ENCODE data around the gene NR2C2. TPM values are rescaled to one million over a fixed set of nuclear protein-coding genes. Genes with fewer than 3 reads are reported as not detected.

The NR2C2 gene
- total and polyA plus RNA-seq, 2 of the 13 experiments (the other 11 are each of a cell fraction or from before 2014, with no cell fraction given): 7.8 to 11.8 TPM

- no peak overlapping the region for H3K9ac ChIP-seq (ENCODE audit: insufficient read depth, low read depth, low read length)
- peaks cover 12% of the 10 kb centered on the region for H3K79me2 ChIP-seq (ENCODE audit: insufficient read depth, low read length)
- DNase-seq (ENCODE audit: low spot score): peak; percentile 21
- in situ Hi-C loops (cut with HindIII; ENCODE audit: extremely low pct_ligation_motif_present, low pct_unique_long_range_greater_than_20kb): no loop called here
- no peak overlapping the region for H3K4me3 ChIP-seq (replicated peaks in 1 of 3; ENCODE audit: insufficient read depth in 1 of 3, low read depth in 2 of 3, low read length in 3 of 3)
- H3K36me3 ChIP-seq (replicated peaks in 1 of 2; ENCODE audit: control insufficient read depth in 1 of 2, insufficient read depth in 2 of 2, low read length in 2 of 2): no peaks in the 10 kb centered on the region; a peak in 1 of 5 replicates
- no peak overlapping the region for H2AFZ ChIP-seq (ENCODE audit: low read length)
- H3K9me3 ChIP-seq (ENCODE audit: low read length): no peaks in the 10 kb centered on the region
- ChIA-PET POLR2A (no interaction called here), CTCF (ENCODE audit: low intra/inter-chr PET ratio, low total read pairs) (no interaction called here)
- no TSS peak for BruUV-seq (replicated peaks)
- intact Hi-C loops (cut with micrococcal nuclease; ENCODE audit: unreplicated experiment): loop anchor here (5.0 kb wide), 1 partner anchor 63 kb away; no protein-coding TSS in a partner anchor
- FAIRE-seq: peak; percentile 30
- H4K20me1 ChIP-seq (ENCODE audit: insufficient read depth, low read length): peaks cover 10% of the 10 kb centered on the region
- peak; percentile 79 for ATAC-seq
- H3K27ac ChIP-seq (ENCODE audit: extremely low read length, insufficient read depth, low read length): peak overlapping the region; percentile 17
- WGBS (ENCODE audit: low lambda C conversion rate): 56% methylated on average over 3 of the region's 3 CpGs
- H3K4me2 ChIP-seq (ENCODE audit: low read depth, low read length): no peak overlapping the region
- H3K4me1 ChIP-seq (ENCODE audit: insufficient read depth, low read length): peaks cover 18% of the 10 kb centered on the region
- no peaks in the 10 kb centered on the region; a peak in 1 of 5 replicates for H3K27me3 ChIP-seq (ENCODE audit: control insufficient read depth in 1 of 2, insufficient read depth in 2 of 2, low read length in 2 of 2)
- no peak for TF ChIP-seq MAFK (conservative IDR thresholded peaks at IDR 0.05 in 1 of 2, IDR thresholded peaks at IDR 0.05 in 1 of 2; ENCODE audit: low read length in 2 of 2)
- no peak for TF ChIP-seq ZKSCAN8 (CRISPR knock-in tag; IDR thresholded peaks at IDR 0.05; ENCODE audit: borderline replicate concordance)
- TF ChIP-seq ZIK1 (CRISPR knock-in tag; IDR thresholded peaks at IDR 0.05; ENCODE audit: borderline replicate concordance, low read depth): no peak
- no peak for TF ChIP-seq SRY (CRISPR knock-in tag; IDR thresholded peaks at IDR 0.05)
- TF ChIP-seq CBX1 (IDR thresholded peaks at IDR 0.05; ENCODE audit: low read depth): no peak
- TF ChIP-seq SKI (IDR thresholded peaks at IDR 0.05; ENCODE audit: partially characterized antibody): peak; percentile 76
- TF ChIP-seq BRCA1 (CRISPR knock-in tag; IDR thresholded peaks at IDR 0.05): no peak
- no peak for TF ChIP-seq ESRRA (CRISPR knock-in tag; IDR thresholded peaks at IDR 0.05; ENCODE audit: low read depth)
- no peak for TF ChIP-seq HOXA5 (CRISPR knock-in tag; IDR thresholded peaks at IDR 0.05)
- TF ChIP-seq MAF1 (CRISPR knock-in tag; IDR thresholded peaks at IDR 0.05; ENCODE audit: borderline replicate concordance): no peak
- TF ChIP-seq ZNF678 (CRISPR knock-in tag; IDR thresholded peaks at IDR 0.05): no peak
- no peak for TF ChIP-seq NFIB (CRISPR knock-in tag; IDR thresholded peaks at IDR 0.05; ENCODE audit: borderline replicate concordance)
- no peak for TF ChIP-seq HINFP (CRISPR knock-in tag; IDR thresholded peaks at IDR 0.05; ENCODE audit: low read depth)
- peak; percentile 67 for TF ChIP-seq BCL6 (CRISPR knock-in tag; IDR thresholded peaks at IDR 0.05)
- TF ChIP-seq ZNF703 (CRISPR knock-in tag; IDR thresholded peaks at IDR 0.05; ENCODE audit: borderline replicate concordance): no peak
- no peak for TF ChIP-seq HHEX (CRISPR knock-in tag; IDR thresholded peaks at IDR 0.05)
- TF ChIP-seq ZNF710 (CRISPR knock-in tag; IDR thresholded peaks at IDR 0.05; ENCODE audit: borderline replicate concordance): no peak
- no peak for TF ChIP-seq PHF8 (CRISPR knock-in tag; IDR thresholded peaks at IDR 0.05)
- TF ChIP-seq ZSCAN21 (CRISPR knock-in tag; IDR thresholded peaks at IDR 0.05; ENCODE audit: borderline replicate concordance): no peak
- TF ChIP-seq RXRA (CRISPR knock-in tag; IDR thresholded peaks at IDR 0.05): peak; percentile 54; the same call in 1 of the 2 replicates
- TF ChIP-seq CCDC6 (CRISPR knock-in tag; IDR thresholded peaks at IDR 0.05): no peak
- TF ChIP-seq, protein P1, sequence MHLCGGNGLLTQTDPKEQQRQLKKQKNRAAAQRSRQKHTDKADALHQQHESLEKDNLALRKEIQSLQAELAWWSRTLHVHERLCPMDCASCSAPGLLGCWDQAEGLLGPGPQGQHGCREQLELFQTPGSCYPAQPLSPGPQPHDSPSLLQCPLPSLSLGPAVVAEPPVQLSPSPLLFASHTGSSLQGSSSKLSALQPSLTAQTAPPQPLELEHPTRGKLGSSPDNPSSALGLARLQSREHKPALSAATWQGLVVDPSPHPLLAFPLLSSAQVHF (CRISPR knock-in tag; IDR thresholded peaks at IDR 0.05): no peak
- TF ChIP-seq MIXL1 (CRISPR knock-in tag; IDR thresholded peaks at IDR 0.05): no peak
Measured at GRCh38 chr3:14989943-14990779, 42.8 kb downstream of the NR2C2 start.
